T-helper 2 cell treated with Interferon-gamma antibody and Interleukin-4, amounts not matched to agents 5 μg/mL and 100 μg/mL, for 36 hours (primary cell): ENCODE results near the gene MXD4.

Source experiments
- DNase-seq: peaks from one replicate; pipeline ENCODE4 v3.0.0; 2021; ENCODE audit warnings: low spot score
- H3K27ac Mint-ChIP-seq: one replicate; pipeline ENCODE4 v1.8.0; 2021; ENCODE audit warnings: mild to moderate bottlenecking, mixed read lengths
- H3K27me3 Mint-ChIP-seq: one replicate; pipeline ENCODE4 v1.8.0; 2021; ENCODE audit warnings: low read depth, mixed read lengths
- H3K36me3 Mint-ChIP-seq: one replicate; pipeline ENCODE4 v1.8.0; 2021; ENCODE audit warnings: low read depth, mixed read lengths
- H3K4me1 Mint-ChIP-seq: one replicate; pipeline ENCODE4 v1.8.0; 2021; ENCODE audit warnings: low read depth, mixed read lengths
- H3K4me3 Mint-ChIP-seq: one replicate; pipeline ENCODE4 v1.8.0; 2022; ENCODE audit warnings: mild to moderate bottlenecking, moderate library complexity, mixed read lengths
- H3K9me3 Mint-ChIP-seq: one replicate; pipeline ENCODE4 v1.8.0; 2021; ENCODE audit warnings: mixed read lengths

The MXD4 gene

GRCh38 chr4:2258091-2259035, 3.5 kb downstream of the MXD4 start:
- no peaks in the 10 kb centered on the region for H3K9me3 Mint-ChIP-seq
- H3K4me3 Mint-ChIP-seq = no peak overlapping the region
- no peaks in the 10 kb centered on the region for H3K36me3 Mint-ChIP-seq
- no peaks in the 10 kb centered on the region for H3K4me1 Mint-ChIP-seq
- DNase-seq = no peak
- no peaks in the 10 kb centered on the region for H3K27me3 Mint-ChIP-seq
- no peak overlapping the region for H3K27ac Mint-ChIP-seq

DNA sequence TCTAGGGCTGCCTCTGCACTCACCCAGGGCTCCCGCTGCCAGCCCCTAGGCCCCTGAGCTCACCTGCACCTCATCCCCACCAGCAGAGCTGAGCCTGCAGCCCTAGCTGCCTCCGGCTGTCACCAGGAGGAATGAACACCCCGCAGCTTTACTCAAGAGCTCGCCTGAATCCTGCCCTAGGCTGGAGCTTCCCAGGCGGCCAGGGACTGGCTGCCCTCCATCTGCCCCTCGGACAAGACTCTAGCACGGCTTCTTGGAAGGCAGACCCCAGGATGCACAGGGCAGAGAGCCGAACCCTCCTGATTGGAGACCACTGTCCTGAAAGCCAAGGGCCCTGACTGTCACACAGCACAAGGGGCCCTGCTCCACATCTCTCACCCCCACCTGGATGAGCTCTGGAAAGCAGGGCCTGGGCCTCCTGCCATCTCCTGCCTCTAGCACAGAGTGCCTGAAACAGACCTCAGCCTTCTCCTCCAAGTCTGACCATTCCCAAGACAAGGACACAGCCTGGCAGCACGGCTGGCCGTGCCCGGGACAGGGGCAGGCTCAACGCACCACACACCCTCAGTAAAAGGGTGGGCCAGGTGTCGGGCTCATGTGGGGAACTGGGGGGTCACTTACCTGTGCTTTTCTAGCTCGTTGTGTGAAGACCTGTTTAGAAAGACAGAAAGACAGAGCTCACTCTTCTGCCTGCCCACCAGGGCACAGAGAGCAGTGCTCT, 4.4 kb downstream of the MXD4 start:
- Mint-ChIP-seq H3K9me3 (no peaks in the 10 kb centered on the region), H3K4me3 (no peak overlapping the region), H3K36me3 (no peaks in the 10 kb centered on the region), H3K27me3 (no peaks in the 10 kb centered on the region), H3K4me1 (no peaks in the 10 kb centered on the region), H3K27ac (no peak overlapping the region)
- no peak for DNase-seq

DNA sequence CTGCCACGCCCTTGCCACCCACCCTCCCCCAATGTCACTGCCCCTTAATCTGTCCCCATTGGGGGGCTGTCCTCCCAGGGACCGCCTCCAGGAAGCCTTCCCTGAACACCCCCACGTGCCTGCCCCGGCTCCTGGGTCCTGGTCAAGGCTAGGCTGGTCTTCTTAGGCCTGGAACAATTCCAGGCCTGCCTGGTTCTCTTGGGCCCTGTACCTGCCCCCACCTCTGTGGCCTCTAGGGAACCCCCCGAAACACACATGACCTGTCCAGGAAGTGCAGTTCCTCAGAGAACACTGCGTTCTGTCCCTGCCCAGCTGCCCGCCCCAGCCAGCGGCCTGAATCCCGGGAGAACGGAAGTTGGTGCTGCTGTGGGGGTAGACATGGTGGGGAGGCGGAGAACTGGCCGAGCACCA, 5.1 kb downstream of the MXD4 start:
- Mint-ChIP-seq H3K4me3 (no peak overlapping the region), H3K27me3 (no peaks in the 10 kb centered on the region), H3K9me3 (no peaks in the 10 kb centered on the region), H3K36me3 (no peaks in the 10 kb centered on the region), H3K27ac (no peak overlapping the region), H3K4me1 (no peaks in the 10 kb centered on the region)
- no peak for DNase-seq

GRCh38 chr4:2256156-2256731, 5.7 kb downstream of the MXD4 start:
- no peak for DNase-seq
- Mint-ChIP-seq H3K4me1 (no peaks in the 10 kb centered on the region), H3K36me3 (no peaks in the 10 kb centered on the region), H3K27ac (no peak overlapping the region), H3K27me3 (no peaks in the 10 kb centered on the region), H3K9me3 (no peaks in the 10 kb centered on the region), H3K4me3 (no peak overlapping the region)

DNA sequence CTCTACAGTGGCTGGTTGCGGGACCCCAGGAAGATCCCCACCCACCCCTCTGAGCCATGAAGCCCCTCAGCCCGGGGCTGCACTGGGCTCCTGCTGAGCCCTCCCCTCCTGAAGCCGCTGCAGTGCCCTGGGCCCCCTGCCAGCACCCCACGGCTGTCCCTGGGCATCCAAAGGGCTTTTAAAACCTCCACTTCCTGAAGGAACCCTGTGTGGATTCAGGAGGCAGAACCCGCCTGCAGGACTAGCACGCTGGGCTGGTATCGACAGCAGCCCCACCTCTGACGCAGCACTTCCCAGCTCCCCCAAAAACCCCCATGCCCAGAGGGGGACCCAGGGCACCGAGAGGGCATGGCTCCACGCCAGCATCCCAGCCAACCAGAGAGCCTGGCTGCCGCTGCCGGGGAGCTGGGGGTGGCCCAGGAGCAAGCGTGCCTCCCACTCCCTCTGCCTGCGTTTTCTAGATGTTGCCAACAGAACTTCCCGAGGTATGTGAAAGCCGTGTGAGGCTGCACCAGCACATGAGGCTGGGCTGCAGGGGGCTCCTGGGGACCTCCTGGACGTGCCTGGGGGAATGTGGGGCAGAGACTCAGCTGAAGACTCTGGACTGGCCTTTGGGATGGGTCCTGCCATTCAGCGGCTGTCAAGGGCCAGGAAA, 6.3 kb downstream of the MXD4 start:
- Mint-ChIP-seq H3K9me3 (no peaks in the 10 kb centered on the region), H3K4me3 (no peak overlapping the region), H3K36me3 (no peaks in the 10 kb centered on the region), H3K27me3 (no peaks in the 10 kb centered on the region), H3K27ac (no peak overlapping the region), H3K4me1 (no peaks in the 10 kb centered on the region)
- DNase-seq = no peak

GRCh38 chr4:2254665-2255500, 7.0 kb downstream of the MXD4 start:
- Mint-ChIP-seq H3K4me1 (no peaks in the 10 kb centered on the region), H3K27me3 (no peaks in the 10 kb centered on the region), H3K36me3 (no peaks in the 10 kb centered on the region), H3K4me3 (no peak overlapping the region), H3K9me3 (no peaks in the 10 kb centered on the region), H3K27ac (no peak overlapping the region)
- DNase-seq = no peak

- Mint-ChIP-seq H3K4me1 (no peaks in the 10 kb centered on the region), H3K36me3 (no peaks in the 10 kb centered on the region), H3K27ac (no peak overlapping the region), H3K4me3 (no peak overlapping the region), H3K27me3 (no peaks in the 10 kb centered on the region), H3K9me3 (no peaks in the 10 kb centered on the region)
- DNase-seq = no peak
These were observed 8.5 kb downstream of the MXD4 start for GRCh38 chr4:2253160-2254084.

GRCh38 chr4:2252530-2253091, 9.3 kb downstream of the MXD4 start:
- Mint-ChIP-seq H3K27me3 (no peaks in the 10 kb centered on the region), H3K9me3 (no peaks in the 10 kb centered on the region), H3K4me3 (no peak overlapping the region), H3K4me1 (no peaks in the 10 kb centered on the region), H3K36me3 (no peaks in the 10 kb centered on the region), H3K27ac (no peak overlapping the region)
- peak; percentile 2 for DNase-seq

DNA sequence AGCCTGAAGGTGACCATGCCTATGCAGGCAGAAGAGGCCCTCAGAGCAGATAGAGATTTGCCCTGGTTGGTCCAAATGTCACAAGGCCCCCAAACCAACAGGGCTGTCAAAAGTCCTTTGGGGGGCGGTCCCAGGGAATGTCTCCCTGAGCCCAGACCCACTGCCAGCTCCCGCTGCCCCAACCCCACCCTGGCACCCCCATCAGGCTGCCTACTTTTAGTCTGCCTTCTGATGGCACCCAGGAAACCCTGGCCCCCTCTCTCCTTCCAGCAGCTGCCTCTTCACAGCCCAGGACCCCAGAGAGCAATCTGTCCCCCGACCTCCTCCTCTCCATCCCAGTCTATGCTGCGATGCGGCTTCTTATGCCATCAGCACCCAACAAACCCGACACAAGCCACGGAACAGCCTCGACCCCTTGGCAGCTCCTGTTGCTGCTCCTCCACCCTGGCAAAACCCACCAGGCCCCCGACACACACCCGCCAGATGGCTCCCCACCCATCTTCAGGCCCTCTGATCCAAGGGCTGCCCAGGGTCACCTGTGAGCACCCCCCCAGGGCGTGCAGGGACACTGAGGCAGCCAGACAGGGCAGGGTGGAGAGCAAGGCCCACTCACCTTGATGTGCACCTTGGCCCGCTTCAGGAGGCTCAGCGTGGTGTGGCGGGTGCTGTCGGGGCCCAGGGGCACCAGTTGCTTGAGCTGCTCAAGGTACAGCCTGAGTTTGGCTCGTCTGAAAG, 9.9 kb downstream of the MXD4 start:
- H3K36me3 Mint-ChIP-seq = no peaks in the 10 kb centered on the region

DNA sequence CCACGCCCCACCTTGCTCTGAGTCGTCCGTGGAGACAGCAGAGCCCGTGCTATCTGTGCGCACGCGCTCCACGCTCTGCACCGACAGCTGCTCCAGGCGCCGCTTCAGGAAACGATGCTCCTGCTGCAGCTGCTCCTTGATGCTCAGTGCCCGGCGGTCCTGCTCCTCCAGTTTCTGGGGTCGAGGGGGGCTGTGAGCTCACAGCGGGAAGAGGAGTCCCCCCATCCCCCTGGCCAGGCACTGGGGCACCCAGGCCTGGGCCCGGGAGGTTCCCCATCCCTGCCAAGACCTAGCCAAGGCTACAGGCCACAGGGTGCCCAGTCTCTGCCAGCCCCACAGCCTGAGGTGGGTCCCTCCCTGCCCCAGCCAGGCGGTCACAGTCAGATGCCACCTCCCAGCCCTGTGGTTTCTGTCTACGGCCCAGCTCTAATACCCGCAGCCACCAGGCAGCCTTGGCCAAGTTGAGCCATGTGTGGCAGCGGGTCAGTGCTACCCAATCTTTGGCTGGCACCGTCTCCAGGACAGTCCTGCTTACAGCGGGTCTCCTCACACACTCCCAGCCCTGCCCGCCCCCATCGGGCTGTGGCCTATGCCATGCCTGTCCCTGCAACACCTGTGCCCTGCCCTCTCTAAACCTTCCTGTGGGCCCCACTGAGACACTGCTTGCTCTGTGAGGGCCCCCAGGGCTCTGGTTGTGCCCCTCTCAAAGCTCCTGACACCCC, 10.7 kb downstream of the MXD4 start:
- H3K4me1 Mint-ChIP-seq = no peaks in the 10 kb centered on the region
- H3K27me3 Mint-ChIP-seq = no peaks in the 10 kb centered on the region
- no peak overlapping the region for H3K27ac Mint-ChIP-seq
- no peaks in the 10 kb centered on the region for H3K9me3 Mint-ChIP-seq
- no peaks in the 10 kb centered on the region for H3K36me3 Mint-ChIP-seq
- peak; percentile 3 for DNase-seq
- H3K4me3 Mint-ChIP-seq = no peak overlapping the region

More for the DNA sequence above, 9.9 kb downstream of the MXD4 start:
- Mint-ChIP-seq H3K4me1 (no peaks in the 10 kb centered on the region), H3K27me3 (no peaks in the 10 kb centered on the region), H3K4me3 (no peak overlapping the region), H3K9me3 (no peaks in the 10 kb centered on the region), H3K27ac (no peak overlapping the region)
- DNase-seq = no peak

- H3K9me3 Mint-ChIP-seq = no peaks in the 10 kb centered on the region
- no peak for DNase-seq
- no peak overlapping the region for H3K27ac Mint-ChIP-seq
- no peaks in the 10 kb centered on the region for H3K27me3 Mint-ChIP-seq
- H3K4me1 Mint-ChIP-seq = peaks cover under 1% of the 10 kb centered on the region
- no peak overlapping the region for H3K4me3 Mint-ChIP-seq
- no peaks in the 10 kb centered on the region for H3K36me3 Mint-ChIP-seq
These were observed 11.4 kb downstream of the MXD4 start for GRCh38 chr4:2250357-2251072.
